ENCODE results near the gene PTPRB. TPM values are rescaled to one million over a fixed set of nuclear protein-coding genes. Genes with fewer than 3 reads are reported as not detected.

Gene PTPRB
- total and polyA plus RNA-seq, 7 experiments from 2014 or later = 0.16 to 0.24 TPM; not detected in 5

GRCh38 chr12:70590549-70591226 is 46.5 kb downstream of the PTPRB start:
- no peak for ATAC-seq
- DNase-seq = no peak
- intact Hi-C loops (cut with micrococcal nuclease) = loop anchor here (1.0 to 5.0 kb wide), 4 partner anchors 129 to 1157 kb away; no protein-coding TSS in a partner anchor
- Histone ChIP-seq H3K4me1 (ENCODE audit: control insufficient read depth in 2 of 2, insufficient read depth in 2 of 2, low read length in 2 of 2) (no peaks in the 10 kb centered on the region), H3K27me3 (ENCODE audit: control insufficient read depth in 2 of 2, insufficient read depth in 2 of 2, low read length in 2 of 2) (peaks cover 4 to 6% of the 10 kb centered on the region in 2 donors), H3K27ac (ENCODE audit: low read depth, low read length) (no peak overlapping the region), H3K36me3 (ENCODE audit: control insufficient read depth in 2 of 3, insufficient read depth in 3 of 3, low read length in 3 of 3) (no peaks in the 10 kb centered on the region), H3K9me3 (ENCODE audit: control insufficient read depth in 2 of 3, low read length in 3 of 3) (no peaks in the 10 kb centered on the region), H3K4me3 (ENCODE audit: low read length) (no peak overlapping the region)
- Mint-ChIP-seq H3K4me1 (peaks cover 0 to 6% (median 0%) of the 10 kb centered on the region in 7 donors), H3K27ac (no peak overlapping the region), H3K4me3 (no peak overlapping the region), H3K36me3 (peaks cover 0 to 5% (median 0%) of the 10 kb centered on the region in 5 donors), H3K9me3 (peaks cover 0 to 6% (median 0%) of the 10 kb centered on the region in 11 donors), H3K27me3 (peaks cover 3 to 43% (median 29%) of the 10 kb centered on the region in 5 donors)
- ChIA-PET CTCF (interaction anchor here (0.6 to 1.2 kb wide), 4 partner anchors 14 to 795 kb away, joined by 5 to 8 read pairs (median 6); no protein-coding TSS in a partner anchor), POLR2A (no interaction called here)

- intact Hi-C loops (cut with micrococcal nuclease) = loop anchor here (1.0 to 5.0 kb wide), 4 partner anchors 129 to 1157 kb away; no protein-coding TSS in a partner anchor
- H3K9me3 ChIP-seq (ENCODE audit: control insufficient read depth in 2 of 3, low read length in 3 of 3) = no peaks in the 10 kb centered on the region
- H3K36me3 Mint-ChIP-seq = peaks cover 0 to 5% (median 0%) of the 10 kb centered on the region in 5 donors
- H3K9me3 Mint-ChIP-seq = peaks cover 0 to 7% (median 0%) of the 10 kb centered on the region in 11 donors
- H3K4me3 ChIP-seq (ENCODE audit: low read length) = no peak overlapping the region
- no peaks in the 10 kb centered on the region for H3K36me3 ChIP-seq (ENCODE audit: control insufficient read depth in 2 of 3, insufficient read depth in 3 of 3, low read length in 3 of 3)
- no peak overlapping the region for H3K27ac Mint-ChIP-seq
- no peak overlapping the region for H3K27ac ChIP-seq (ENCODE audit: low read depth, low read length)
- peak; percentile 67 for ATAC-seq
- H3K4me1 Mint-ChIP-seq = peaks cover 0 to 6% (median 0%) of the 10 kb centered on the region in 7 donors
- H3K27me3 ChIP-seq (ENCODE audit: control insufficient read depth in 2 of 2, insufficient read depth in 2 of 2, low read length in 2 of 2) = peaks cover 4 to 6% of the 10 kb centered on the region in 2 donors
- POLR2A ChIA-PET = no interaction called here
- CTCF ChIA-PET = interaction anchor here (0.6 to 1.2 kb wide), 3 partner anchors 13 to 796 kb away, joined by 6 to 8 read pairs (median 6); no protein-coding TSS in a partner anchor
- H3K27me3 Mint-ChIP-seq = peaks cover 3 to 43% (median 24%) of the 10 kb centered on the region in 5 donors
- peak; percentile 7 to 45 (median 22) for DNase-seq
- no peaks in the 10 kb centered on the region for H3K4me1 ChIP-seq (ENCODE audit: control insufficient read depth in 2 of 2, insufficient read depth in 2 of 2, low read length in 2 of 2)
- no peak overlapping the region for H3K4me3 Mint-ChIP-seq
These were observed 47.2 kb downstream of the PTPRB start for GRCh38 chr12:70590051-70590450.

GRCh38 chr12:70584332-70584731 is 52.9 kb downstream of the PTPRB start:
- no peak for DNase-seq
- peaks cover 0 to 4% of the 10 kb centered on the region in 2 donors for H3K27me3 ChIP-seq (ENCODE audit: control insufficient read depth in 2 of 2, insufficient read depth in 2 of 2, low read length in 2 of 2)
- ATAC-seq = no peak
- intact Hi-C loops (cut with micrococcal nuclease) = no loop called here
- H3K27ac Mint-ChIP-seq = no peak overlapping the region
- peaks cover 0 to 5% (median 0%) of the 10 kb centered on the region in 5 donors for H3K36me3 Mint-ChIP-seq
- no peak overlapping the region for H3K27ac ChIP-seq (ENCODE audit: low read depth, low read length)
- H3K4me1 ChIP-seq (ENCODE audit: control insufficient read depth in 2 of 2, insufficient read depth in 2 of 2, low read length in 2 of 2) = no peaks in the 10 kb centered on the region
- H3K9me3 ChIP-seq (ENCODE audit: control insufficient read depth in 2 of 3, low read length in 3 of 3) = no peaks in the 10 kb centered on the region
- H3K4me1 Mint-ChIP-seq = no peaks in the 10 kb centered on the region
- no peaks in the 10 kb centered on the region for H3K36me3 ChIP-seq (ENCODE audit: control insufficient read depth in 2 of 3, insufficient read depth in 3 of 3, low read length in 3 of 3)
- peaks cover 6 to 31% (median 21%) of the 10 kb centered on the region in 5 donors for H3K27me3 Mint-ChIP-seq
- no peak overlapping the region for H3K4me3 Mint-ChIP-seq
- ChIA-PET CTCF (no interaction called here), POLR2A (no interaction called here)
- no peak overlapping the region for H3K4me3 ChIP-seq (ENCODE audit: low read length)
- H3K9me3 Mint-ChIP-seq = peaks cover 0 to 24% (median 8%) of the 10 kb centered on the region in 11 donors

- intact Hi-C loops (cut with micrococcal nuclease) = no loop called here
- ATAC-seq = no peak
- Mint-ChIP-seq H3K4me3 (no peak overlapping the region), H3K9me3 (peaks cover 0 to 24% (median 8%) of the 10 kb centered on the region in 11 donors), H3K4me1 (no peaks in the 10 kb centered on the region), H3K27me3 (peaks cover 6 to 31% (median 19%) of the 10 kb centered on the region in 5 donors), H3K36me3 (peaks cover 0 to 5% (median 0%) of the 10 kb centered on the region in 5 donors), H3K27ac (no peak overlapping the region)
- peaks cover 0 to 4% of the 10 kb centered on the region in 2 donors for H3K27me3 ChIP-seq (ENCODE audit: control insufficient read depth in 2 of 2, insufficient read depth in 2 of 2, low read length in 2 of 2)
- POLR2A ChIA-PET = no interaction called here
- H3K27ac ChIP-seq (ENCODE audit: low read depth, low read length) = no peak overlapping the region
- DNase-seq = no peak
- H3K4me1 ChIP-seq (ENCODE audit: control insufficient read depth in 2 of 2, insufficient read depth in 2 of 2, low read length in 2 of 2) = no peaks in the 10 kb centered on the region
- H3K4me3 ChIP-seq (ENCODE audit: low read length) = no peak overlapping the region
- CTCF ChIA-PET = no interaction called here
- H3K9me3 ChIP-seq (ENCODE audit: control insufficient read depth in 2 of 3, low read length in 3 of 3) = no peaks in the 10 kb centered on the region
- H3K36me3 ChIP-seq (ENCODE audit: control insufficient read depth in 2 of 3, insufficient read depth in 3 of 3, low read length in 3 of 3) = no peaks in the 10 kb centered on the region
These were observed 54.0 kb downstream of the PTPRB start for GRCh38 chr12:70583251-70583650.

DNA sequence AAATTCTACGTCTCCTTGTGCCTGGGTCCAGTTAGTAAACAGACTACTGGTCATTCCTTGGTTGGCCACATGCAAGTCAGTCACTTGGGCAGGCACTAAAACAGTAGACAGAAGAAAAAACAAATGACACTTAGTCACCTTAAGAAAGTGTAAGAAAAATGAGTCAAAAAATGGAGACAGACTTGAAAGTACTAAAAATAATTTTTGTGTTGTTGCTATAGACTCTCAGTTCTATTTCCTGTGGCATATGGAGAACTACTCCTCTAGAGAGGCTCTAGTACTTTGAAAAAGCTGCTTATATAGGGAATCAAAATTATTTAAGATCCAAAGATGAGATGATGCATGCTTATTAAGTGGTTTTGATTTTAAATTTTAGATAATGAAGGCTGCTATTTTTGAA is 56.0 kb downstream of the PTPRB start:
- Histone ChIP-seq H3K4me3 (ENCODE audit: low read length) (no peak overlapping the region), H3K9me3 (ENCODE audit: control insufficient read depth in 2 of 3, low read length in 3 of 3) (no peaks in the 10 kb centered on the region), H3K27me3 (ENCODE audit: control insufficient read depth in 2 of 2, insufficient read depth in 2 of 2, low read length in 2 of 2) (no peaks in the 10 kb centered on the region), H3K36me3 (ENCODE audit: control insufficient read depth in 2 of 3, insufficient read depth in 3 of 3, low read length in 3 of 3) (no peaks in the 10 kb centered on the region), H3K27ac (ENCODE audit: low read depth, low read length) (no peak overlapping the region), H3K4me1 (ENCODE audit: control insufficient read depth in 2 of 2, insufficient read depth in 2 of 2, low read length in 2 of 2) (no peaks in the 10 kb centered on the region)
- ChIA-PET CTCF (interaction anchor here (0.5 to 3.7 kb wide), 3 partner anchors 488 to 701 kb away, joined by 3 to 14 read pairs (median 3); no protein-coding TSS in a partner anchor), POLR2A (no interaction called here)
- Mint-ChIP-seq H3K27ac (no peak overlapping the region), H3K4me1 (no peaks in the 10 kb centered on the region), H3K36me3 (peaks cover 0 to 4% (median 0%) of the 10 kb centered on the region in 5 donors), H3K9me3 (peaks cover 0 to 19% (median 8%) of the 10 kb centered on the region in 11 donors), H3K27me3 (peaks cover 6 to 28% (median 15%) of the 10 kb centered on the region in 5 donors), H3K4me3 (no peak overlapping the region)
- intact Hi-C loops (cut with micrococcal nuclease) = no loop called here
- DNase-seq (no peak), ATAC-seq (no peak)

DNA sequence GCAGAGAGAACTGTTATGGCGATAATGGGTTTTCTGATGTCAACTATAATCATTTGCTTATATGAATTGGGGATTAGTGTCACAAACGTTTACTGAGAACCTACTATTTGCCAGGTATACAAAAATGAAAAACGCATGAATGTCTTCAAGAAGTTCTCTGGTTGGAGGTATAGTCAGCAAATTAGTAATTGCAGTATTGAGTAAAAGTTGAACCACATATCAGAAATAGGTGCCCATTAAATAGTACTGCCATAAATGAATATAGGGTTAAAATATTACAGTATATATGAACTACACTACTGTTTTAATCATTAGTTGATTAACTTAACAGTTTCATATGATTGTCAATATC is 60.0 kb downstream of the PTPRB start:
- no peaks in the 10 kb centered on the region for H3K27me3 ChIP-seq (ENCODE audit: control insufficient read depth in 2 of 2, insufficient read depth in 2 of 2, low read length in 2 of 2)
- H3K9me3 ChIP-seq (ENCODE audit: control insufficient read depth in 2 of 3, low read length in 3 of 3) = no peaks in the 10 kb centered on the region
- no peaks in the 10 kb centered on the region for H3K4me1 ChIP-seq (ENCODE audit: control insufficient read depth in 2 of 2, insufficient read depth in 2 of 2, low read length in 2 of 2)
- no peak overlapping the region for H3K27ac ChIP-seq (ENCODE audit: low read depth, low read length)
- ATAC-seq (no peak), DNase-seq (no peak)
- CTCF ChIA-PET = interaction anchor here (0.8 to 3.7 kb wide), 8 partner anchors 13 to 700 kb away, joined by 3 to 33 read pairs (median 7); no protein-coding TSS in a partner anchor
- POLR2A ChIA-PET = no interaction called here
- H3K9me3 Mint-ChIP-seq = no peaks in the 10 kb centered on the region
- H3K27ac Mint-ChIP-seq = no peak overlapping the region
- H3K27me3 Mint-ChIP-seq = peaks cover 0 to 18% (median 11%) of the 10 kb centered on the region in 5 donors
- no peaks in the 10 kb centered on the region for H3K36me3 Mint-ChIP-seq
- H3K36me3 ChIP-seq (ENCODE audit: control insufficient read depth in 2 of 3, insufficient read depth in 3 of 3, low read length in 3 of 3) = no peaks in the 10 kb centered on the region
- H3K4me3 Mint-ChIP-seq = no peak overlapping the region
- no peak overlapping the region for H3K4me3 ChIP-seq (ENCODE audit: low read length)
- intact Hi-C loops (cut with micrococcal nuclease) = loop anchor here (1.0 to 2.0 kb wide), 5 partner anchors 154 to 1286 kb away; partner anchors contain the start of gene RAB3IP (in 2 of the 2)
- H3K4me1 Mint-ChIP-seq = no peaks in the 10 kb centered on the region
